Peyer's patch (tissue), 4 donors: ENCODE results near the gene LMNTD1.

ENCODE experiments used
- CTCF ChIP-seq, 6 experiments: fragments of 450-650 bp in 4 of 6; fragments of 200-600 bp in 2 of 6; sonication (generic) in 1 of 6; IDR thresholded peaks; one replicate each; pipeline ENCODE4 v1.5.1; 2017 to 2019; ENCODE audit warnings: antibody characterized with exemption in 6 of 6, mild to moderate bottlenecking in 3 of 6, moderate library complexity in 1 of 6
- POLR2A ChIP-seq, 2 donors: fragments of 450-650 bp; IDR thresholded peaks; one replicate each; pipeline ENCODE4 v1.5.1; 2017; ENCODE audit warnings: antibody characterized with exemption in 2 of 2, mild to moderate bottlenecking in 2 of 2, moderate library complexity in 2 of 2

GRCh38 chr12:25578411-25579143 lies 25.5 kb upstream of the LMNTD1 start:
- TF ChIP-seq CTCF (IDR thresholded peaks at IDR 0.05) (no peak), POLR2A (IDR thresholded peaks at IDR 0.05) (no peak)
